Caki2 (cell line): ENCODE measurements around the gene ATP12A. TPM values are rescaled to one million over a fixed set of nuclear protein-coding genes. Genes with fewer than 3 reads are reported as not detected.
A peak's percentile ranks its signal among the peaks of the same experiment; 100 is the strongest.
"Not testable (repeated sequence)": the region's sequence is repeated elsewhere in the genome, so short reads cannot be mapped to it uniquely, and the experiment has no call there.

ENCODE experiments used
- DNase-seq: peaks from one replicate; pipeline ENCODE4 v3.0.0-alpha.2; 2015; ENCODE audit warnings: low read depth
- in situ Hi-C: cut with HindIII; loops from 2 replicates; pipeline ENCODE4 v1.10.0; 2016; ENCODE audit warnings: low sequenced_read_pairs, low pct_unique_long_range_greater_than_20kb, mixed read lengths
- total RNA-seq: library from RNA; depleted of rRNA; stranded (reverse); fragments of >200 nt; shearing (Covaris generic); gene quantifications from 2 replicates; pipeline ENCODE4 v1.2.3, GENCODE V29; 2014; ENCODE audit warnings: low replicate concordance

ATP12A gene
- total RNA-seq, 1 experiment from 2014 or later, result not detected

DNA sequence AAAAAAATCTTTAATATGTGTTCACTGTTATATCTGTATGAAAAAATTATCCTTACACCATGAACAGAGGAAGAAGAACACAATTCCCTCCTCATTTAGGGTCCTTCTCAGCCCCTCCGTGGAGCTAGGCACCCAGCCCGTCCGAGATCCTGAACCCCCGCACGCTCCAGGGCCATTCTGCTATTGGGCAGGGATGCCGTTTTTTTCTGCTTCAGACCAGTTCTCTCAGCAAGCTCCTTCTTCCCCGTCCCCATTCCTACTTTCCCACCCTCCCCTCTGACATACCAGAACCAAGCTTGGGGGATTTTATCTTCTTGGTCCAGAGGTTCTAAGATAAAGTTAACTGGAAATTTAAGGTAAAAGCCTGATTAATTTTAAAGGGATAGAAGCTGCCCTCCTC lies 36.2 kb downstream of the ATP12A start:
- in situ Hi-C loops, result no loop called here
- DNase-seq, result no peak

DNA sequence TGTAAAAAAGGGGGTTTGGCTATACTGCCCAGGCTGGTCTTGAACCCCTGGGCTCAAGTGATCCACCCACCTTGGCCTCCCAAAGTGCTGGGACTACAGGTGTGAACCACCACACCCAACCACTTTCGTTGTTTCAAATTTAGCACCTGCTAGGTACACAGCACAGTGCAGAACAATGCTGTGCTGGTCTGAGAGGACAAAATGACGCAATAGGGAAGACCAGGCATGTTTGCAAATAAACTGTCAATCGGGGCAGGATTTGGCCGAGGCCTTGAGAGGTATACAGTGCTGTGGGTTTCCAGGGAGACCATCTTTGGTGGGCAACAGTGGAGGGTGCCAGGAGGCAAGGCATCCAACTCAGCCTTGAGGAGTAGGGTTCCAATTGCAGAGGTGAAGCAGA lies 37.0 kb downstream of the ATP12A start:
- no peak for DNase-seq
- in situ Hi-C loops, result no loop called here

DNA sequence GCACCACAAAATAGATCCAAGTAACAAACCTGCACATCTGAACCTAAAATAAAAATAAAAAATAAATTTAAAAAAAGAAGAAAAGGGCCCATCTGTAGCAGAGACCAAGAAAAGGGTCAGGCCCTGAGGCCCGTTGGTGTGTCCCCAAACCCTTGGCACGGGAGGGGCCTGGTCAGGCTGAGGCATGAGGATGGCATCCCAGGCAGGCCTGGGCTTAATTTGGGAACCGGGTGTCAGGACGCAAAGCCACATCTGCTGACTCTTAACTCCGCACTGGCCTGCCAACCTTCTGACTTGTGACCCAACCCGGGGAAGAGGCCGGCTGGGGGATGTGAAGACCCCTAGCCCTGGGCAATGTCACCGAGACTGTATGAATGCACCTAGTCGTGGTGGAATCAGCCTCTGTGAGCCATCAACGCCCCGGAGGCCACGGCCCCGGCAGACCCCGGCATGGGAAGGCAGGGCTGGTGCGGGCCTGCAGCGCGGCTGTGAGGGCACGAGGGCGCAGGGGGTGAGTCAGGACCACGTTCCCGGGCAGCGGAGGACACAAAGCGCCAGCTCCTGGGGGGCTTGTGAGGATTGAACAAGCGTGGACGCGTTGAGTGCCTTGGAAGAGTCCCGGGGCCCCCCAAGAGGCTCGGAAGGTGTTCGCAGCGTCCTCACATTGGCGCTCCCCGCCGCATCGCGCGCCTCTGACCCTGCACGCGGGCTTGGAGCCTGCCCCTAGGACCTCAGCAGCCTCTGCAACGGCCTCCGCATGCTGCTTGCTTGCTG lies 38.2 kb downstream of the ATP12A start:
- DNase-seq, result no peak
- in situ Hi-C loops, result no loop called here

DNA sequence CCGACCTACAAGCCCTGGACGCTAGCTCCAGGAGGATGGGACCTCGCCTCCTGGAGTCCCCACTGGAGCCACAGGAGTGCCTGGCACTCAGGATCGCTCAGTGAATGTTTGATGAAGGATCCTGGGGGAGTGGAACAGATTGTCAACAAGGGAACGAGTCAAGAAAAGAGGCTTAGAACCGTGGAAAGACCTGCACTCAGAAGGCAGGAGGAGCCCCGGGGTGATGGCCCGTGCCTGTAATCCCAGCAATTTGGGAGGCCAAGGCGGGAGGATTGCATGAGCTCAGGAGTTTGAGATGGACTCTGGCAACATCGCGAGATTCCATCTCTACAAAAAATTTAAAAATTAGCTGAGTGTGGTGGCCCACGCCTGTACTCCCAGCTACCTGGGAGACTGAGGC lies 38.9 kb downstream of the ATP12A start:
- no peak for DNase-seq
- in situ Hi-C loops, result no loop called here

DNA sequence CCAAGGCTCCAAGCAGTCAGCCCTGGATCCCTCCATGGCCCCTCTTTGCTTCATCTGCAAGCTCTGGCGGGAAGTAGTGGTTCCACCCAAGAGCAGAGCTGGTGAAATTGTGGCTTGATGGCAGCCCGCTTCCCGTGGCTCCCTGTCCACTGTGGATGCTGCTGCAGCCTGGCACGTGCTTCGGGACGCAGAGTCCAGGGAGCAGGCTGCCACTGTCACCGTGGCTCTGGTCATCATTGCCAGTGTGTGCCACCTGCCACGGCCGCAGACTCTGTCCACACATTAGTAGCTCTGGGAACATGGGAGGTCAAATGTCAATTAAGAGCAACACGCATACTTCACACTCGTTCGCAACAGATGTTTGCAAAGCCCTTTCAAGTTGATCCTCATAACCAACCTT lies 43.0 kb downstream of the ATP12A start:
- DNase-seq, result no peak
- in situ Hi-C loops, result no loop called here

DNA sequence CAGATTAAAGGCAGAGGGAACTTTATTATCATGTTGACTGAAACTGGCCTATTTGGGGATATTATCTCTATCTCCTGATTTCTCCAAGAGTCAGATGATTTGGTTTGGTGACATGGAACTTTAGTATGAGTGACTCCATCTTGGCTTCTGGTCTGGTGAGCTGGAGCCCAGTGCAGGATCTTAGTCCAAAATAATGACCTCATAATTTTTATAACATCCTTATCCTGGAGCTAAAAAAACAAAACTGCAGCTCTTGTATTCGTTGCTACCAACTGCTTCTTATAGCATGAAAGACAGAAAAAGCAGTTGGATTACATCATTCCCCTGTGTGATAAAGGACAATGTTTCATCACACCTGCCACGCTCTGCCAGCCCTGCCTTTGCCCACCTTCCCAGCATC lies 44.5 kb downstream of the ATP12A start:
- in situ Hi-C loops, result no loop called here
- no peak for DNase-seq

DNA sequence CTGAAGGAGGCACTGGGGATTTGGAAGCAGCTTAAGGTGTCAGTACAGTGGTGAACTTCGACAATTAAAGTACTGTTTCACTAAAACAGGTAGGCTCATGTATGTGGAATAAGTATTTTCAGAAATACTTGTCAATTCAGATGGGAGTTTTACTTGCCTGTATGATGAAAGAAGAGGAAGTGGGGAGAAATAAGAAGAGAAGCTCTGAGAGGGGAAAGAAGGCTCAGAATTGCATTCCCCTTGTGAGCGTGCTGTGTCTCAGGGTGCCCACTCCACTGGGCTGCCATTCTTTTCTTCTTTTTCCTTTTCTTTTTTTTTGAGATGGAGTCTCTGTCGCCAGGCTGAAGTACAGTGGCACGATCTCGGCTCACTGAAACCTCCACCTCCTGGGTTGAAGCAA lies 45.2 kb downstream of the ATP12A start:
- in situ Hi-C loops, result no loop called here
- no peak for DNase-seq

DNA sequence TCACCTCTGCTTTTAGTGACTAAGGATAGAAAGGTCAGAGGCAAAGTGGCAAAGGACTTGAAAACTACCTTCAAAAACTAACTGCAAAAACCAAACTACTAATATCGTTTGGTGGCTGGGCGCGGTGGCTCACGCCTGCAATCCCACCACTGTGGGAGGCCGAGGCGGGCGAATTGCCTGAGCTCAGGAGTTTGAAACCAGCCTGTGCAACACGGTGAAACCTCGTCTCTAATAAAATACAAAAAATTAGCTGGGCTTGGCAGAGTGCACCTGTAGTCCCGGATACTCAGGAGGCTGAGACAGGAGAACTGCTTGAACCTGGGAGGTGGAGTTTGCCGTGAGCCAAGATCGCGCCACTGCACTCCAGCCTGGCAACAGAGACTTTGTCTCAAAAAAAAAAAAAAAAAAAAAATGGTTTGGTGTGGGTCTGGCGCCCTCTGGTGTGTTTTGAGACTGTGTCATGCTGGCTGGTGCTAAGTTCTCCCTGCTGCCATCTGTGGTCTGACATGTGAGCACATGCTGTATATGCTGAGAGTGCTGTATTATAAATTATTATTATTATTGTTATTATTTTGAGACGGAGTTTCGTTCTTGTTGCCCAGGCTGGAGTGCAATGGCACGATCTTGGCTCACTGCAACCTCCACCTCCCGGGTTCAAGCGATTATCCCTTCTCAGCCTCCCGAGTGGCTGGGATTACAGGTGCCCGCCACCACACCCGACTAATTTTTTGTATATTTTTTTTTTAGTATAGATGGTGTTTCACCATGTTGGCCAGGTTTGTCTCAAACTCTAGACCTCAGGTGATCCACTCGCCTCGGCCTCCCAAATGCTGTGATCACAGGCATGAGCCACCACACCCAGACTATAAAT lies 47.8 kb downstream of the ATP12A start:
- peak; percentile 38 for DNase-seq
- in situ Hi-C loops, result no loop called here

DNA sequence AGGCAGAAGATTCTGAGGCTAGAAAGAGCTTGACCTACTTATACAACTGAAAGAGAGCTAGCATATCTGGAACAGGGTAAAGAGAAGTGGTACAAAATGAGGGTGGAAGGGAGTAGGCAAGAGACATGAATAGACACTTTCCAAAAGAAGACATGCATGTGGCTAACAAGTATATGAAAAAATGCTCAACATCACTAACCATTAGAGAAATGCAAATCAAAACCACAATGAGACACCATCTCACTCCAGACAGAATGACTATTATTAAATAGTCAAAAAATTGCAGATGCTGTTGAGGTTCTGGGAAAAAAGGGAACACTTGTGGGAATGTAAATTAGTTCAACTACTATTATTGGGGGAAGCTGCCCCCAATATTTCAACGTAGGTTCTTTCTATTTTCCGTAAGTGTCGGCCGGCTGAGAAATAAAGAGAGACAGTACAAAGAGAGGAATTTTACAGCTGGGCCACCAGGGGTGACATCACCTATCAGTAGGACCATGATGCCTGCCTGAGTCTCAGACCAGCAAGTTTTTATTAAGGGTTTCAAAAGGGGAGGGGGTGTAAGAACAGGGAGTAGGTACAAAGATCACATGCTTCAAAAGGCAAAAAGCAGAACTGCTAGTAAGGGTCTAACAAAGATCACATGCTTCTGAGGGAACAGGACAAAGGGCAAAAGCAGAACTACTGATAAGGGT lies 50.8 kb downstream of the ATP12A start:
- in situ Hi-C loops, DNase-seq: not testable (repeated sequence)

DNA sequence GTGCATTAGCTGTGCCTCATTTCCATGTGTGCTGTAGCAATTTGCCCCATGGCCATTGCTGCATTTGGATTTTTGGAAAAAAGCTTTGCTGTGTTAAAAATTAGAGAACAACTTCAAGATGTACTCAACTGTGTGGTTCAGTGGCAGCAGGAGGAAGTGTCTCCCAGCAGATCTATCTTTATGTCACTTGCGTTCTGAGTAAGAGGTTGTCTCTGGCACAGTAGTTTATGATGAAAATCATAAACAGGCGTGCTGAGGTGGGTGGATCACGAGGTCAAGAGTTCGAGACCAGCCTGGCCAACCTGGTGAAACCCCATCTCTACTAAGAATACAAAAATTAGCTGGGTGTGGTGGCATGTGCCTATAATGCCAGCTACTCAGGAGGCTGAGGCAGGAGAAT lies 54.7 kb downstream of the ATP12A start:
- no peak for DNase-seq
- in situ Hi-C loops, result no loop called here

DNA sequence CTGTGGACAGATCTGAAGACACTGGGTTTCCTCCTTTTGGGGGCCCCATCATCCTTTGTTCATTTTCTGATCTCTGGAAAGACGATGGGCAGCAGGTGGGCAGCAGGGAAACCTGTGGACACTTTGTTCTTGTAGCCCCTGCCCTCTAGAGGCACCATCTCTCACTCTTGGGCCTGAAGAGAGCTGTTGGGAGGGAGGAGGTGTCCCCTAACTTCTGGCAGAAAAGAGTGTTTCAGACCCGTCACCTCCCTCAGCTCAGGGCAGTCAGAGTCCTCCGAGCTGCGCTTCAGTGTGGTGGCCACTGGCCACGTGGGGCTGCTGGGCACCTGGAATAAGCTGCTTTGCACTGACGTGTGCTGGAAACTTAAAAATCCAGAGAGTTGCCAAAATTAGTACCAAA lies 56.8 kb downstream of the ATP12A start:
- in situ Hi-C loops, result no loop called here
- DNase-seq, result no peak

DNA sequence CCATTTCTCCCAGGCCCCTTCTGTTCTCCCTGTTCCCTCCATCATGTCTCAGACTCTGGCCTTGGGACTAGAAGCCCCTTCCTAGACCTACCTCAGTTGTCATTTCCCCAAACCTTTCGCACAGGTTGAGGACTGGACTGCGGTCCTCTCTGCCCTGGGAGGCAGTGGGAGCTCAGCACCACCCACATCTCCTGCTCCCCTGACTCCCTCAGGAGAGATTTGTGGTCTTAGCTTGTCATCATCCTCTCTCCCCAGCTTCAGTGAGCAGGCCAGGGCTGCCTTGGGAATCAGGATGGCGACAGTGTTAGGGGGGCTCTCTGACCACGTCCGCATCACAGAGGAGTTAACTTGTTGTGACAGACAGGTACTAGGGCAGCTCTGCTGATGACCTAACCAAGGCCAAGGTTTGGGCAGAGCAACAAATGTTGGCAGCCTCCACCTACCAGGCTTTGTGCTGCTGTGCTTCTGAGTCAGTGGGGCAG lies 58.2 kb downstream of the ATP12A start:
- in situ Hi-C loops, result no loop called here
- DNase-seq, result no peak

DNA sequence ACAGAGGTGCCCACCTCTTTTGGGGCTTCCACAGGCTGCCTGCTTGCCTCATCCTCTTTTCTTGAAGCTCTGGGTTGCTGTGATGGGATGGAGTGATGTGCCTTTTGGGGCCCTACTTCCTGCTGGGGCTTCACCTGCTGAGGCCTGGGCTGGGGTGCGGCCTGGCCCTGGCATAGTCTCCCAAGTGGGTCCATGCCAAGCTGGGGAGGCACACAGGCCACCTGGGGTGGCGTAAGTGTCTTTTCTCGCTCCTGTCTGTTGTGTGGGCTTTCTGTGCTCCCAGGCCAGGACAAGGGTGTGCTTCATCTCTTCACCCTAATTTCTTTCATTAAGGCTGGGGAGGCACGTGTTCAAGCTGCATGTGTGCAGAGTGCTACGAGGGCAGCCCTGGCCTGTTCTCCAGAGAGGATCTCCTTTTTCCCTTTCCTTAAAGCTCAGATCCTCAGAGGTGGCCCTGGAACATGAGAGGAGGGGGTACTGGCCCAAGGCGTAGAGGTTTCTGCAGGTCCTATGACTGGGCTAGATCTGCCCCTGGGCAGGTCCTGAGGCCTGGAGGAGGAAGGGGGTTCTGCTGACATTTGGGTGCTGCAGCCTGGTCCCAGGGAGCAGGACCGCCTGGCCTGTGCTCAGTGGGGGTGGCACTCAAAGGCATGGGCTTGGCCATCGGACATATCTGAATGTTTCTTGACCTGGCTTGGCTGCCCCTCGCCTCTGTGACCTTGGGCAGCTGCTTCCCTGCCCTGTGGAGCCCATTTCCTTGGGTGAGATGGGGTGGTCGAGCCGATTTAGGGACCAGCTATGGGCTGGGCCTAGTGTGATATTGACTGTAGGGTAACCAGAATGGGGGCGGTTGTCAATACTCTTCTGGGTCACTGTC lies 60.0 kb downstream of the ATP12A start:
- no peak for DNase-seq
- in situ Hi-C loops, result no loop called here

DNA sequence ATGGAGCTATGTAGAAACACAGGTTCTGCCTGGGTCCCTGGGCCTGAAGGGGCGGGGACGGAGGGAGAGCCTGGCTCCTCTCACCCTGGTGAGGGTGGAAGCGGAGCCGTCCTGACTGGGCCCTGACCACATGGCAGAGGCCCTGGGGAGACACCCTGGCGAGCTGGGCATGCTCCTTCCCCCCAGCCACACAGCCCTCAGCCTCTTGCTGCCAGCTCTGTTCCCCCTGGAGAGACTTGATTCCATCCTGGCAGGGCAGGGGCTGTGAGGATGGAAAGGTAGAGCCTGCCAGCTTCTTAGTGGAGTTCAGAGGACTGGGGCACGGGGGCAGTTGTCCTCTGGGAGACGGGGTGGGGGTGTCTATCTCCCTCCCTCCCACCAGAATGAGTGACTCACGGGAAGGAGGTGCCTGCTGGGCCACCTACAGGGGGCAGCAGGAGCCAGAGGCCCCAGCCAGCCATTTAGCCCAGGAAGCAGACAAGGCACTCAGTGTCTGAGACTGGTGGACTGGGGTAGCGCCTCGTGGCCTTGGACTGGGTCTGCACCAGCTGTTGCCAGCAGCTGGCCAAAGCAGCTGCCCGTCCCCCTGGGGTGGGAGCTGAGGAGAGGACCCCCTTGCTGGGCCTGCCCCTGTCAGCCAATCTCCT lies 60.9 kb downstream of the ATP12A start:
- in situ Hi-C loops, result no loop called here
- DNase-seq, result no peak

DNA sequence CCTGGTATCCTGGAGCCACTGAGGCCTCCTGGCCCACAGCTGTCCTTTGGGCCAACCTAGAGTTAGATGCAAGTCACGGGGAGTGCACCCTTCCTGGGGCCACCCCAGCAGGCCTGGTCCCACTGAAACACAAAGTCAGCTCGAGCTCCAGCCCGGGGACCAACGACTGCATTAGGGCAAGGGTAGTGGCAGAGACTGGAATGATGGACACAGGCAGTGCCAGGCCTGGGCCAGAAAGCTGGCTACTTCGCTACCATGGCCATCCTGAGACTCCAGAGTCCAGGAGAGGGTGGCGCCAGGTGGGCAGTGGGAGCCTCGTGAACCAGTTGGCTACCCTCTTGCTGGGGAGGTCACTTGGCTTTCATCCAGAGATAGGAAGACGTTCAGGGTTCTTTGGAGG lies 61.6 kb downstream of the ATP12A start:
- no peak for DNase-seq
- in situ Hi-C loops, result no loop called here

DNA sequence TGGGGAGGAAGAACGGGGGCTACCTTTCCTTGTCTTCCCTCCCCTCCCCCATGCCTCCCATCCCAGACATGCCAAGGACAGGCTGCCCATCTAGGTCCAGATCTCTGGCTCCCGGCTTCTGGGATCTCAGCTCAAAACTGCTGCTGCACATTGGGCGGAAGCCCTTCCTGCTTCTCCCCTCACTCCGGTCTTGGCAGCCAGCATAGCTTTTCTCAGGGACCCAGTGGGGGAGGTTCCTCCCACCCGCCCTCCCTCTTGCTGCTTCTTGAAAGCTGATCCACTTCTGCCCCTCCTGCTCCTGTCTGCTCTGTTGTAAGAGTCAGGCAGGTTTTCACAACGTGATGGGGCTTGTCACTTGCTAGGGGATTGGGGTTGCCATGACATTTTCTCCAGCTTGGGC lies 62.1 kb downstream of the ATP12A start:
- in situ Hi-C loops, result no loop called here
- DNase-seq, result no peak

DNA sequence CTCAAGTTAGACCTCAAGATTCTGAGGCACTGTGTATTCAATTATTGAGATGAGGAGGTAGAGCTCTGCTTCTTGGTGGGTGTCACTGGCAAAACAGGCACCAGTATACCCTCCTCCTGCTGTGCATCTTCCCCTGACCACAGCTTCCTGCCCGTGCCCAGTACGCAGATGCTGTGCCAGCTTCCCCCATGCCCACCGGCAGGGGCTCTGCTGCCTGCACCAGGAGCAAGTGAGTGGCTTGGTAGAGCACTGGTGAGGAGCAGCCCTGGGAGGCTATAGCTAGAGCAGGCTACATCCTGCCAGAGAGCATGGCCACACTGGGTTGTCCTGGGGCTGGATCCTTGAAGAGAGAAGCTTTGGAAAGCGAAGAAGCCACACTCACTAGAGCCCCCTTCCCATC lies 62.8 kb downstream of the ATP12A start:
- in situ Hi-C loops, result no loop called here

DNA sequence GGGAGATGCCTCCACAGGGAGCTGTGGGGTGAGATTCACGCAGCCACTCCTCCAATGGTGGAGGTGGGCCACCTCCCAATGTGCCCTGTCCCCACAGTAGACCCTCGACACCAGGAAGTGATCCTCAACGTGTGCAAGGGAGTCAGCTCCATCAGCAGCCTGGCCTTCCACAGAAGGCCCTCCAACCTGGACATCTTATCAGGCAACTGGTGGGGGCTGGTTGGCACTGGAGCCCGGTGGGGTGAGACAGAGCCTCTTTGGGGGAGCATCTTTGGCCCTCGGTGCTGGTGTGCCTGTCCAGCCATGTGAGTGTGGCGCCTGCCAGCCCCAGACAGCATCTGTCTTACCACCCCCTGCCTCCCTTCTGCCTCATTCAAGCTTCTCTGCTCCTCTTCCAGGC lies 64.0 kb downstream of the ATP12A start:
- no peak for DNase-seq
- in situ Hi-C loops, result no loop called here

More for the DNA sequence above, 62.8 kb downstream of the ATP12A start:
- DNase-seq, result no peak
